Upper lobe of right lung (tissue), 1 donor: ENCODE measurements around the gene TAPT1. TPM values are rescaled to one million over a fixed set of nuclear protein-coding genes. Genes with fewer than 3 reads are reported as not detected.

Experiments
- ATAC-seq: fragments of 200-7000 bp; cut with Tn5 transposase; one replicate; pipeline ENCODE4 v1.9.1; 2020; ENCODE audit warnings: mild to moderate bottlenecking, moderate library complexity
- DNase-seq: peaks from one replicate; pipeline ENCODE4 v3.0.0-alpha.2; 2020
- H3K27ac ChIP-seq: fragments of 200-600 bp; one replicate; pipeline ENCODE4 v1.8.0; 2022
- H3K27me3 ChIP-seq: fragments of 200-600 bp; one replicate; pipeline ENCODE4 v1.8.0; 2022; ENCODE audit warnings: mild to moderate bottlenecking
- H3K36me3 ChIP-seq: fragments of 200-600 bp; one replicate; pipeline ENCODE4 v1.8.0; 2022
- H3K4me1 ChIP-seq: fragments of 200-600 bp; one replicate; pipeline ENCODE4 v1.8.0; 2022
- H3K4me3 ChIP-seq: fragments of 200-600 bp; one replicate; pipeline ENCODE4 v1.8.0; 2022; ENCODE audit warnings: mild to moderate bottlenecking
- H3K9me3 ChIP-seq: fragments of 200-600 bp; one replicate; pipeline ENCODE4 v1.8.0; 2022
- CTCF ChIP-seq: fragments of 200-600 bp; IDR thresholded peaks from one replicate; pipeline ENCODE4 v1.8.0; 2022; ENCODE audit warnings: antibody characterized with exemption
- intact Hi-C: fragments of 100-400 bp; cut with DNase I; formaldehyde crosslinking; loops from one replicate; pipeline ENCODE4 v1.11.0; 2022
- total RNA-seq: library from RNA; stranded (reverse); fragmentation: NEBNext Ultra II Directional; extraction: Animal tissue kit (Norgen Biotek cat#: 25700); gene quantifications from one replicate; pipeline ENCODE4 v1.2.1, GENCODE V29; 2021
- donor health status: DM: no; HTN: yes; CAD: no; lungs with severe emphysema.

The TAPT1 gene
- total RNA-seq, 1 donor from 2014 or later, result 66.5 TPM

GRCh38 chr4:16255730-16256129, 29.5 kb upstream of the TAPT1 start:
- Histone ChIP-seq H3K36me3 (no peaks in the 10 kb centered on the region), H3K9me3 (no peaks in the 10 kb centered on the region), H3K27me3 (no peaks in the 10 kb centered on the region), H3K4me1 (no peaks in the 10 kb centered on the region), H3K4me3 (no peak overlapping the region), H3K27ac (no peak overlapping the region)
- ATAC-seq, result no peak
- no peak for TF ChIP-seq CTCF
- DNase-seq, result no peak
- intact Hi-C loops, result no loop called here

- no peaks in the 10 kb centered on the region for H3K36me3 ChIP-seq
- intact Hi-C loops, result no loop called here
- H3K9me3 ChIP-seq, result no peaks in the 10 kb centered on the region
- no peak for ATAC-seq
- no peak for DNase-seq
- H3K27ac ChIP-seq, result no peak overlapping the region
- H3K27me3 ChIP-seq, result no peaks in the 10 kb centered on the region
- no peak for TF ChIP-seq CTCF
- no peak overlapping the region for H3K4me3 ChIP-seq
- no peaks in the 10 kb centered on the region for H3K4me1 ChIP-seq
These were observed 27.1 kb upstream of the TAPT1 start for GRCh38 chr4:16253127-16253960.

GRCh38 chr4:16250661-16251365, 24.5 kb upstream of the TAPT1 start:
- no peaks in the 10 kb centered on the region for H3K9me3 ChIP-seq
- no peak for DNase-seq
- intact Hi-C loops, result no loop called here
- no peaks in the 10 kb centered on the region for H3K27me3 ChIP-seq
- no peak overlapping the region for H3K27ac ChIP-seq
- no peaks in the 10 kb centered on the region for H3K36me3 ChIP-seq
- no peak for ATAC-seq
- H3K4me3 ChIP-seq, result no peak overlapping the region
- no peaks in the 10 kb centered on the region for H3K4me1 ChIP-seq
- TF ChIP-seq CTCF, result no peak

- intact Hi-C loops, result no loop called here
- H3K4me3 ChIP-seq, result no peak overlapping the region
- no peak for DNase-seq
- no peaks in the 10 kb centered on the region for H3K36me3 ChIP-seq
- H3K27me3 ChIP-seq, result no peaks in the 10 kb centered on the region
- no peak for TF ChIP-seq CTCF
- no peak for ATAC-seq
- H3K9me3 ChIP-seq, result no peaks in the 10 kb centered on the region
- H3K4me1 ChIP-seq, result no peaks in the 10 kb centered on the region
- H3K27ac ChIP-seq, result no peak overlapping the region
These were observed 22.3 kb upstream of the TAPT1 start for GRCh38 chr4:16248605-16249004.

GRCh38 chr4:16245241-16245640, 19.0 kb upstream of the TAPT1 start:
- TF ChIP-seq CTCF, result no peak

More at GRCh38 chr4:16245241-16245640, 19.0 kb upstream of the TAPT1 start:
- no peak overlapping the region for H3K4me3 ChIP-seq
- H3K4me1 ChIP-seq, result no peaks in the 10 kb centered on the region
- ATAC-seq, result no peak
- no peaks in the 10 kb centered on the region for H3K27me3 ChIP-seq
- no peaks in the 10 kb centered on the region for H3K36me3 ChIP-seq
- DNase-seq, result no peak
- H3K27ac ChIP-seq, result no peak overlapping the region
- H3K9me3 ChIP-seq, result no peaks in the 10 kb centered on the region
- intact Hi-C loops, result no loop called here
